H9 (cell line): ENCODE data around the gene BRSK2. TPM values are rescaled to one million over a fixed set of nuclear protein-coding genes. Genes with fewer than 3 reads are reported as not detected.

Experiments used
- DNase-seq: peaks from one replicate; pipeline ENCODE4 v3.0.0-alpha.2; 2017
- H2AFZ ChIP-seq: one replicate; pipeline ENCODE4 v1.6.1; 2013; ENCODE audit warnings: mild to moderate bottlenecking, low read length, control low read depth, moderate library complexity
- H2AK5ac ChIP-seq: 2 replicates; pipeline ENCODE4 v1.6.1; 2013; ENCODE audit warnings: low read length, control low read depth, mixed read lengths; ENCODE audit not compliant: insufficient read length
- H2BK120ac ChIP-seq: one replicate; pipeline ENCODE4 v1.6.1; 2013; ENCODE audit warnings: low read depth, mild to moderate bottlenecking, low read length, control low read depth, inconsistent platforms; ENCODE audit not compliant: poor library complexity, severe bottlenecking
- H2BK12ac ChIP-seq: 2 replicates; pipeline ENCODE4 v1.6.1; 2013; ENCODE audit warnings: low read length, control low read depth, mixed read lengths, low read depth; ENCODE audit not compliant: insufficient read length
- H2BK15ac ChIP-seq: 2 replicates; pipeline ENCODE4 v1.6.1; 2013; ENCODE audit warnings: low read depth, low read length, control low read depth
- H2BK20ac ChIP-seq: one replicate; pipeline ENCODE4 v1.6.1; 2013; ENCODE audit warnings: low read depth, mild to moderate bottlenecking, low read length, control low read depth, inconsistent platforms; ENCODE audit not compliant: poor library complexity, severe bottlenecking
- H2BK5ac ChIP-seq: 2 replicates; pipeline ENCODE4 v1.6.1; 2013; ENCODE audit warnings: low read length, control low read depth, mixed read lengths; ENCODE audit not compliant: insufficient read length
- H3K14ac ChIP-seq: 2 replicates; pipeline ENCODE4 v1.6.1; 2013; ENCODE audit warnings: low read length, control low read depth; ENCODE audit not compliant: insufficient read depth
- H3K18ac ChIP-seq: 2 replicates; pipeline ENCODE4 v1.6.1; 2013; ENCODE audit warnings: low read depth, mild to moderate bottlenecking, mixed read lengths, low read length, control low read depth; ENCODE audit not compliant: insufficient read length
- H3K23ac ChIP-seq: 2 replicates; pipeline ENCODE4 v1.6.1; 2013; ENCODE audit warnings: low read length, control low read depth, mixed read lengths, low read depth; ENCODE audit not compliant: insufficient read length
- H3K23me2 ChIP-seq: 2 replicates; pipeline ENCODE4 v1.6.1; 2013; ENCODE audit warnings: low read depth, mild to moderate bottlenecking, mixed read lengths, low read length, control low read depth; ENCODE audit not compliant: insufficient read length, poor library complexity, severe bottlenecking
- H3K27ac ChIP-seq: 2 replicates; pipeline ENCODE4 v1.5.1; 2013; ENCODE audit warnings: low read length, control low read depth, mixed read lengths, low read depth; ENCODE audit not compliant: insufficient read length
- H3K27me3 ChIP-seq: 2 replicates; pipeline ENCODE4 v1.6.1; 2013; ENCODE audit warnings: low read length, control low read depth, inconsistent platforms; ENCODE audit not compliant: insufficient read depth
- H3K4ac ChIP-seq: 2 replicates; pipeline ENCODE4 v1.6.1; 2013; ENCODE audit warnings: low read depth, mild to moderate bottlenecking, control low read depth, inconsistent platforms, low read length, moderate library complexity
- H3K4me1 ChIP-seq: 2 replicates; pipeline ENCODE4 v1.6.1; 2013; ENCODE audit warnings: low read length, control low read depth, inconsistent platforms; ENCODE audit not compliant: insufficient read depth
- H3K4me2 ChIP-seq: 2 replicates; pipeline ENCODE4 v1.6.1; 2013; ENCODE audit warnings: low read length, control low read depth, mixed read lengths; ENCODE audit not compliant: insufficient read length, insufficient read depth
- H3K56ac ChIP-seq: 2 replicates; pipeline ENCODE4 v1.6.1; 2013; ENCODE audit warnings: low read depth, mild to moderate bottlenecking, mixed read lengths, low read length, control low read depth; ENCODE audit not compliant: insufficient read length
- H3K79me1 ChIP-seq: 2 replicates; pipeline ENCODE4 v1.6.1; 2013; ENCODE audit warnings: low read depth, mild to moderate bottlenecking, moderate library complexity, low read length, control low read depth, inconsistent platforms; ENCODE audit not compliant: insufficient read depth, poor library complexity, severe bottlenecking
- H3K79me2 ChIP-seq: 2 replicates; pipeline ENCODE4 v1.6.1; 2013; ENCODE audit warnings: low read length, control low read depth, inconsistent platforms; ENCODE audit not compliant: insufficient read depth
- H3K9ac ChIP-seq: 2 replicates; pipeline ENCODE4 v1.6.1; 2013; ENCODE audit warnings: low read length, control low read depth, mixed read lengths; ENCODE audit not compliant: insufficient read length; ENCODE audit errors: extremely low read depth
- H3K9me3 ChIP-seq: one replicate; pipeline ENCODE4 v1.6.1; 2013; ENCODE audit warnings: low read depth, low read length, inconsistent platforms; ENCODE audit not compliant: control insufficient read depth
- H3T11ph ChIP-seq: one replicate; pipeline ENCODE4 v1.6.1; 2013; ENCODE audit warnings: mild to moderate bottlenecking, low read length, control low read depth, inconsistent platforms
- H4K20me1 ChIP-seq: one replicate; pipeline ENCODE4 v1.6.1; 2013; ENCODE audit not compliant: control insufficient read depth, insufficient read length, insufficient read depth
- H4K5ac ChIP-seq: 2 replicates; pipeline ENCODE4 v1.6.1; 2013; ENCODE audit warnings: low read depth, mild to moderate bottlenecking, mixed read lengths, low read length, control low read depth; ENCODE audit not compliant: insufficient read length
- H4K8ac ChIP-seq: replicated peaks from 2 replicates; pipeline ENCODE4 v1.6.1; 2013; ENCODE audit warnings: low read length, control low read depth, mixed read lengths, low read depth; ENCODE audit not compliant: insufficient read length
- H4K91ac ChIP-seq: 2 replicates; pipeline ENCODE4 v1.6.1; 2013; ENCODE audit warnings: low read depth, mild to moderate bottlenecking, moderate library complexity, mixed read lengths, low read length, control low read depth; ENCODE audit not compliant: insufficient read length
- H3K27ac Mint-ChIP-seq, 3 experiments: 2 replicates in 2 of 3; 3 replicates in 1 of 3; pipeline ENCODE4 v1.8.0; 2020 to 2021; ENCODE audit warnings: mixed read lengths in 3 of 3, mild to moderate bottlenecking in 1 of 3, moderate library complexity in 1 of 3
- H3K27me3 Mint-ChIP-seq: 2 replicates; pipeline ENCODE4 v1.8.0; 2021; ENCODE audit warnings: low read depth, mild to moderate bottlenecking, moderate library complexity, mixed read lengths
- H3K36me3 Mint-ChIP-seq, 3 experiments: 2 replicates in 2 of 3; 3 replicates in 1 of 3; pipeline ENCODE4 v1.8.0; 2020 to 2021; ENCODE audit warnings: low read depth in 3 of 3, mixed read lengths in 3 of 3; ENCODE audit not compliant: insufficient read depth in 1 of 3
- H3K4me1 Mint-ChIP-seq, 2 experiments: 2 replicates each; pipeline ENCODE4 v1.8.0; 2020; ENCODE audit warnings: mixed read lengths in 2 of 2
- H3K4me3 Mint-ChIP-seq, 2 experiments: 2 replicates in 1 of 2; 3 replicates in 1 of 2; pipeline ENCODE4 v1.8.0; 2020 to 2021; ENCODE audit warnings: mild to moderate bottlenecking in 2 of 2, mixed read lengths in 2 of 2, moderate library complexity in 1 of 2
- H3K9me3 Mint-ChIP-seq, 2 experiments: 2 replicates in 1 of 2; 3 replicates in 1 of 2; pipeline ENCODE4 v1.8.0; 2020; ENCODE audit warnings: mild to moderate bottlenecking in 2 of 2, mixed read lengths in 2 of 2, moderate library complexity in 1 of 2
- WGBS: extraction: QIAGEN DNeasy Blood & Tissue Kit; methylation state at CpG from one replicate; pipeline ENCODE4 v1.1.7; 2013; ENCODE audit warnings: missing lambda C conversion rate, low lambda C conversion rate, mixed read lengths; ENCODE audit not compliant: insufficient read length; ENCODE audit errors: extremely low coverage; 5-methylcytosine and 5-hydroxymethylcytosine counted together
- total RNA-seq: library from RNA; stranded (reverse); gene quantifications from 2 replicates; pipeline ENCODE4 v1.2.1, GENCODE V29; 2021
- TF ChIP-seq, protein P1 (sequence below): fragments of 200-600 bp; sonication (generic); conservative IDR thresholded peaks from 3 replicates; pipeline ENCODE4 v1.8.0; 2021; ENCODE audit warnings: antibody characterized with exemption, mild to moderate bottlenecking

The BRSK2 gene
- total RNA-seq, 1 experiment from 2014 or later, result 28.4 TPM

DNA sequence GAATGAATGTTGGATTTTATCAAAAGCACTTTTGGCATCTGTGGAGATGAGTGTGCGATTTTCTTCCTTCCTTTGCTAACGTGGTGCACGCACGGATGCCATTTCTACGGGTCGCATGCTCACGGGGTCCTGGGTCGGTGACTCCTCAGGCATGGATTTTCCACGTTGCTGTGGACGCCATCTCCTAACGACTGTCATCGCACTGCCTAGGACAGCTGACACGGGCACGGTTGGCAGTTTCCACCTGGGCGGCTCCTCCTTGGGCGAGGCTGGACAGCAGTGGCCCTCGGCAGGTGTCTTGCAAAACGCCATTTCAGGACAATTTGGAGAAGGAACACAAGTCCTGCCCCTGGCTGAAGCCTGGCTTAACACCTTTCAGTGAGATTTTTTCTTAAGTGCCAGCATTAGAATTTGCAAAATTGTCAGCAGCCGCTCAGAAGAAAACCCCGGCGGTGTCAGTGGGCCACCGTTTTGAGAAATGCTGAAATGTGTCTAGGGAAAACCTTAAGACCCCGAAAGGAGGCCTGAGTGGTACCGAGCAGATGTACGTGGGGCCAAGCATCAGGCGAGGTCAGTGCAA lies 45.6 kb upstream of the BRSK2 start:
- DNase-seq, result no peak
- TF ChIP-seq, protein P1, sequence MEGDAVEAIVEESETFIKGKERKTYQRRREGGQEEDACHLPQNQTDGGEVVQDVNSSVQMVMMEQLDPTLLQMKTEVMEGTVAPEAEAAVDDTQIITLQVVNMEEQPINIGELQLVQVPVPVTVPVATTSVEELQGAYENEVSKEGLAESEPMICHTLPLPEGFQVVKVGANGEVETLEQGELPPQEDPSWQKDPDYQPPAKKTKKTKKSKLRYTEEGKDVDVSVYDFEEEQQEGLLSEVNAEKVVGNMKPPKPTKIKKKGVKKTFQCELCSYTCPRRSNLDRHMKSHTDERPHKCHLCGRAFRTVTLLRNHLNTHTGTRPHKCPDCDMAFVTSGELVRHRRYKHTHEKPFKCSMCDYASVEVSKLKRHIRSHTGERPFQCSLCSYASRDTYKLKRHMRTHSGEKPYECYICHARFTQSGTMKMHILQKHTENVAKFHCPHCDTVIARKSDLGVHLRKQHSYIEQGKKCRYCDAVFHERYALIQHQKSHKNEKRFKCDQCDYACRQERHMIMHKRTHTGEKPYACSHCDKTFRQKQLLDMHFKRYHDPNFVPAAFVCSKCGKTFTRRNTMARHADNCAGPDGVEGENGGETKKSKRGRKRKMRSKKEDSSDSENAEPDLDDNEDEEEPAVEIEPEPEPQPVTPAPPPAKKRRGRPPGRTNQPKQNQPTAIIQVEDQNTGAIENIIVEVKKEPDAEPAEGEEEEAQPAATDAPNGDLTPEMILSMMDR, result no peak
- Histone ChIP-seq H3K79me2 (no peaks in the 10 kb centered on the region), H4K20me1 (no peaks in the 10 kb centered on the region), H3K23ac (no peak overlapping the region), H3T11ph (no peak overlapping the region), H3K9ac (no peak overlapping the region), H2AK5ac (no peak overlapping the region), H3K79me1 (no peaks in the 10 kb centered on the region), H4K91ac (no peak overlapping the region), H2BK12ac (no peak overlapping the region), H3K4me2 (no peak overlapping the region), H2BK20ac (no peak overlapping the region), H3K4ac (no peak overlapping the region), H3K27me3 (no peaks in the 10 kb centered on the region), H3K18ac (no peak overlapping the region), H2BK15ac (no peak overlapping the region), H3K4me1 (no peaks in the 10 kb centered on the region), H3K14ac (no peak overlapping the region), H4K5ac (no peak overlapping the region), H3K27ac (no peak overlapping the region), H3K9me3 (no peaks in the 10 kb centered on the region), H4K8ac (no peak overlapping the region), H2AFZ (no peak overlapping the region), H3K23me2 (no peaks in the 10 kb centered on the region), H2BK5ac (no peak overlapping the region), H2BK120ac (no peak overlapping the region), H3K56ac (no peak overlapping the region)
- no CpG with 5 or more reads among the region's 26 CpGs for WGBS
- H3K36me3 Mint-ChIP-seq, result no peaks in the 10 kb centered on the region
- peaks cover 14% of the 10 kb centered on the region for H3K27me3 Mint-ChIP-seq
- no peaks in the 10 kb centered on the region for H3K9me3 Mint-ChIP-seq
- H3K4me3 Mint-ChIP-seq, result no peak overlapping the region
- 0 out of 7 replicates have a peak overlapping the region, but pooled peaks of 1 of the 3 experiments have one; percentile 40 for H3K27ac Mint-ChIP-seq
- H3K4me1 Mint-ChIP-seq, result peaks cover 1 to 7% of the 10 kb centered on the region in 2 experiments; a peak in 3 of 4 replicates
